A549 (cell line): Measurements from ENCODE around the gene IFT80.

Experiments used
- CBX2 ChIP-seq: fragments of 200-600 bp; sonication (generic); IDR thresholded peaks from 2 replicates; pipeline ENCODE4 v1.6.1; 2016; ENCODE audit warnings: low read depth, mild to moderate bottlenecking, borderline replicate concordance
- CEBPB ChIP-seq, 2 experiments: fragments of >200 bp in 1 of 2; sonication (Bioruptor Twin) in 1 of 2; formaldehyde crosslinking in 1 of 2; IDR thresholded peaks; 2 replicates each; pipeline ENCODE4 v1.6.1; 2012 to 2016
- EP300 ChIP-seq, 2 experiments: fragments of >200 bp; sonication (Bioruptor Twin); formaldehyde crosslinking; IDR thresholded peaks; 2 replicates in 1 of 2; 3 replicates in 1 of 2; pipeline ENCODE4 v1.6.1; 2016 to 2017
- KDM1A ChIP-seq: fragments of 200-600 bp; sonication (generic); IDR thresholded peaks from 2 replicates; pipeline ENCODE4 v1.6.1; 2016; ENCODE audit warnings: low read depth, mild to moderate bottlenecking
- KDM5A ChIP-seq: fragments of 200-600 bp; sonication (generic); IDR thresholded peaks from 2 replicates; pipeline ENCODE4 v1.6.1; 2016; ENCODE audit warnings: antibody characterized with exemption, mild to moderate bottlenecking
- MAZ ChIP-seq: fragments of 150-350 bp; IDR thresholded peaks from 2 replicates; pipeline ENCODE4 v1.6.1; 2014; ENCODE audit warnings: antibody characterized with exemption, low read depth, low read length, borderline replicate concordance
- POLR2A ChIP-seq: IDR thresholded peaks from 2 replicates; pipeline ENCODE4 v1.6.1; 2012; ENCODE audit warnings: mild to moderate bottlenecking, low read length
- TF ChIP-seq, protein P1 (sequence below): fragments of >200 bp; sonication (Bioruptor Twin); formaldehyde crosslinking; IDR thresholded peaks from 3 replicates; pipeline ENCODE4 v1.5.1; 2016
- TF ChIP-seq, protein P2 (sequence below): fragments of 200-600 bp; sonication (generic); IDR thresholded peaks from 2 replicates; pipeline ENCODE4 v1.6.1; 2016; ENCODE audit warnings: antibody characterized with exemption, mild to moderate bottlenecking, moderate library complexity

DNA sequence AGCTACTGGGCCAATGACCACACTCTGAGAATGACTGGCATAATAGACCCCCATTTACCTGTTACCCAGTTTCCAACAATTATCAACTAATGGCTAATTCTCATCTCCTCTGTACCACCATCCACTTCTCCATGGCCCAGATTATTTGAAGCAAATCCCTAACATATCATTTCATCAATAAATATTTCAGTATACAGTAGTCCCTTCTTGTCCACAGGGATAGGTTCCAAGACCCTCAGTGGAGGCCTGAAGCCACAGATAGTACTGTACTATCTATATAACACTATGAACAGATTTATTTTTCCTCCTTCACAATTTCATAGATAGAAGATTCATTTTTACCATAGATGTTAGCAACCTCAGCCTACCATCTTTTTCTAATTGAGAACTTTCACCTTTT lies 68.3 kb downstream of the IFT80 start:
- TF ChIP-seq EP300 (IDR thresholded peaks at IDR 0.05) (no peak), CEBPB (IDR thresholded peaks at IDR 0.05) (no peak), POLR2A (no peak), MAZ (no peak), KDM5A (no peak), KDM1A (no peak), CBX2 (no peak)
- TF ChIP-seq, protein P1, sequence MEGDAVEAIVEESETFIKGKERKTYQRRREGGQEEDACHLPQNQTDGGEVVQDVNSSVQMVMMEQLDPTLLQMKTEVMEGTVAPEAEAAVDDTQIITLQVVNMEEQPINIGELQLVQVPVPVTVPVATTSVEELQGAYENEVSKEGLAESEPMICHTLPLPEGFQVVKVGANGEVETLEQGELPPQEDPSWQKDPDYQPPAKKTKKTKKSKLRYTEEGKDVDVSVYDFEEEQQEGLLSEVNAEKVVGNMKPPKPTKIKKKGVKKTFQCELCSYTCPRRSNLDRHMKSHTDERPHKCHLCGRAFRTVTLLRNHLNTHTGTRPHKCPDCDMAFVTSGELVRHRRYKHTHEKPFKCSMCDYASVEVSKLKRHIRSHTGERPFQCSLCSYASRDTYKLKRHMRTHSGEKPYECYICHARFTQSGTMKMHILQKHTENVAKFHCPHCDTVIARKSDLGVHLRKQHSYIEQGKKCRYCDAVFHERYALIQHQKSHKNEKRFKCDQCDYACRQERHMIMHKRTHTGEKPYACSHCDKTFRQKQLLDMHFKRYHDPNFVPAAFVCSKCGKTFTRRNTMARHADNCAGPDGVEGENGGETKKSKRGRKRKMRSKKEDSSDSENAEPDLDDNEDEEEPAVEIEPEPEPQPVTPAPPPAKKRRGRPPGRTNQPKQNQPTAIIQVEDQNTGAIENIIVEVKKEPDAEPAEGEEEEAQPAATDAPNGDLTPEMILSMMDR: no peak
- TF ChIP-seq, protein P2, sequence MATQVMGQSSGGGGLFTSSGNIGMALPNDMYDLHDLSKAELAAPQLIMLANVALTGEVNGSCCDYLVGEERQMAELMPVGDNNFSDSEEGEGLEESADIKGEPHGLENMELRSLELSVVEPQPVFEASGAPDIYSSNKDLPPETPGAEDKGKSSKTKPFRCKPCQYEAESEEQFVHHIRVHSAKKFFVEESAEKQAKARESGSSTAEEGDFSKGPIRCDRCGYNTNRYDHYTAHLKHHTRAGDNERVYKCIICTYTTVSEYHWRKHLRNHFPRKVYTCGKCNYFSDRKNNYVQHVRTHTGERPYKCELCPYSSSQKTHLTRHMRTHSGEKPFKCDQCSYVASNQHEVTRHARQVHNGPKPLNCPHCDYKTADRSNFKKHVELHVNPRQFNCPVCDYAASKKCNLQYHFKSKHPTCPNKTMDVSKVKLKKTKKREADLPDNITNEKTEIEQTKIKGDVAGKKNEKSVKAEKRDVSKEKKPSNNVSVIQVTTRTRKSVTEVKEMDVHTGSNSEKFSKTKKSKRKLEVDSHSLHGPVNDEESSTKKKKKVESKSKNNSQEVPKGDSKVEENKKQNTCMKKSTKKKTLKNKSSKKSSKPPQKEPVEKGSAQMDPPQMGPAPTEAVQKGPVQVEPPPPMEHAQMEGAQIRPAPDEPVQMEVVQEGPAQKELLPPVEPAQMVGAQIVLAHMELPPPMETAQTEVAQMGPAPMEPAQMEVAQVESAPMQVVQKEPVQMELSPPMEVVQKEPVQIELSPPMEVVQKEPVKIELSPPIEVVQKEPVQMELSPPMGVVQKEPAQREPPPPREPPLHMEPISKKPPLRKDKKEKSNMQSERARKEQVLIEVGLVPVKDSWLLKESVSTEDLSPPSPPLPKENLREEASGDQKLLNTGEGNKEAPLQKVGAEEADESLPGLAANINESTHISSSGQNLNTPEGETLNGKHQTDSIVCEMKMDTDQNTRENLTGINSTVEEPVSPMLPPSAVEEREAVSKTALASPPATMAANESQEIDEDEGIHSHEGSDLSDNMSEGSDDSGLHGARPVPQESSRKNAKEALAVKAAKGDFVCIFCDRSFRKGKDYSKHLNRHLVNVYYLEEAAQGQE: no peak
